OCI-LY1 (cell line): ENCODE data around the gene ADH1A.
"Not testable (repeated sequence)": the region's sequence is repeated elsewhere in the genome, so short reads cannot be mapped to it uniquely, and the experiment has no call there.

Experiments used
- CTCF ChIP-seq: fragments of 200-600 bp; sonication (generic), shearing (Covaris generic); IDR thresholded peaks from 2 replicates; pipeline ENCODE4 v1.5.1; 2017; ENCODE audit warnings: mild to moderate bottlenecking, antibody characterized with exemption, low read length, moderate library complexity, mixed read lengths
- EZH2 ChIP-seq: fragments of 200-600 bp; sonication (generic), shearing (Covaris generic); IDR thresholded peaks from 2 replicates; pipeline ENCODE4 v1.8.0; 2017; ENCODE audit warnings: borderline replicate concordance, mixed run types, mild to moderate bottlenecking, antibody characterized with exemption, low read length, moderate library complexity, mixed read lengths

GRCh38 chr4:99228706-99229105, 62.1 kb downstream of the ADH1A start:
- not testable (repeated sequence) for TF ChIP-seq EZH2, CTCF
